H1 (cell line): ENCODE results near the gene FAM53B. TPM values are rescaled to one million over a fixed set of nuclear protein-coding genes. Genes with fewer than 3 reads are reported as not detected.

ENCODE experiments used
- CTCF ChIA-PET: fragments of 300-600 bp; sonication (Branson Sonifier 250); formaldehyde crosslinking; loops from one replicate; lab custom pipeline; 2021; ENCODE audit not compliant: partially characterized antibody; lab: Charles Lee
- POLR2A ChIA-PET: fragments of 300-600 bp; sonication (Branson Sonifier 250); formaldehyde crosslinking; loops from one replicate; lab custom pipeline; 2021; ENCODE audit warnings: inconsistent platforms; ENCODE audit not compliant: partially characterized antibody; lab: Charles Lee
- DNase-seq, 2 experiments: peaks; one replicate each; pipeline versions ENCODE4 v3.0.0 to v3.0.0-alpha.2; 2010 to 2022; ENCODE audit warnings: low spot score in 2 of 2, low read depth in 1 of 2, mixed read lengths in 1 of 2
- FAIRE-seq: peaks from 2 replicates; lab custom pipeline; 2011; peaks lifted over from hg19 to GRCh38; lab: Jason Lieb, UNC
- H2AFZ ChIP-seq: 2 replicates; pipeline ENCODE4 v1.8.1; 2012; ENCODE audit warnings: low read length, inconsistent platforms
- H2AK5ac ChIP-seq: 2 replicates; pipeline ENCODE4 v1.6.1; 2013; ENCODE audit warnings: low read depth, low read length
- H2BK120ac ChIP-seq: replicated peaks from 2 replicates; pipeline ENCODE3; 2013; ENCODE audit warnings: low read depth, low read length, inconsistent platforms
- H2BK12ac ChIP-seq: 2 replicates; pipeline ENCODE4 v1.6.1; 2013; ENCODE audit warnings: low read depth, low read length
- H2BK15ac ChIP-seq: 2 replicates; pipeline ENCODE4 v1.6.1; 2013; ENCODE audit warnings: low read length
- H2BK20ac ChIP-seq: 2 replicates; pipeline ENCODE4 v1.6.1; 2013; ENCODE audit warnings: low read length
- H2BK5ac ChIP-seq: 2 replicates; pipeline ENCODE4 v1.6.1; 2013; ENCODE audit warnings: low read depth, low read length
- H3K14ac ChIP-seq: 2 replicates; pipeline ENCODE4 v1.6.1; 2013; ENCODE audit warnings: inconsistent platforms; ENCODE audit not compliant: insufficient read length
- H3K18ac ChIP-seq: 2 replicates; pipeline ENCODE4 v1.6.1; 2013; ENCODE audit warnings: low read length; ENCODE audit errors: extremely low read depth
- H3K23ac ChIP-seq: 2 replicates; pipeline ENCODE4 v1.6.1; 2013; ENCODE audit warnings: inconsistent platforms; ENCODE audit not compliant: insufficient read length
- H3K23me2 ChIP-seq: 2 replicates; pipeline ENCODE4 v1.6.1; 2013; ENCODE audit warnings: low read depth, low read length
- H3K27ac ChIP-seq: 2 replicates; pipeline ENCODE4 v1.6.1; 2011; ENCODE audit warnings: low read depth, low read length, inconsistent platforms
- H3K27me3 ChIP-seq, 4 experiments: replicated peaks in 1 of 4; 1 replicate in 1 of 4; 2 replicates in 3 of 4; pipeline versions ENCODE4 v1.6.1 to v1.8.1; 2011 to 2013; ENCODE audit warnings: low read length in 3 of 4, mild to moderate bottlenecking in 3 of 4, inconsistent platforms in 2 of 4, mixed read lengths in 2 of 4, moderate library complexity in 1 of 4; ENCODE audit not compliant: control insufficient read depth in 3 of 4, insufficient read depth in 3 of 4; ENCODE audit errors: extremely low read depth in 1 of 4
- H3K36me3 ChIP-seq, 4 experiments: 2 replicates each; pipeline versions ENCODE4 v1.6.1 to v1.8.1; 2011 to 2013; ENCODE audit warnings: mild to moderate bottlenecking in 4 of 4, low read length in 3 of 4, moderate library complexity in 2 of 4, control low read depth in 1 of 4, inconsistent platforms in 1 of 4; ENCODE audit not compliant: insufficient read depth in 4 of 4, control insufficient read depth in 2 of 4
- H3K4ac ChIP-seq: replicated peaks from 2 replicates; pipeline ENCODE3; 2013; ENCODE audit warnings: low read length, low read depth, mixed read lengths, inconsistent platforms; ENCODE audit not compliant: insufficient read length
- H3K4me1 ChIP-seq, 4 experiments: replicated peaks in 1 of 4; 1 replicate in 1 of 4; 2 replicates in 3 of 4; pipeline versions ENCODE4 v1.6.1 to v1.8.1; 2011 to 2013; ENCODE audit warnings: low read length in 3 of 4, inconsistent platforms in 2 of 4, mixed read lengths in 1 of 4; ENCODE audit not compliant: insufficient read depth in 4 of 4, control insufficient read depth in 3 of 4
- H3K4me2 ChIP-seq, 2 experiments: 2 replicates each; pipeline versions ENCODE4 v1.6.1 to v1.8.1; 2011 to 2013; ENCODE audit warnings: low read depth in 2 of 2, low read length in 2 of 2, control low read depth in 1 of 2, inconsistent platforms in 1 of 2, mild to moderate bottlenecking in 1 of 2; ENCODE audit not compliant: insufficient read depth in 1 of 2
- H3K4me3 ChIP-seq, 4 experiments: fragments of 200-600, 300-600 bp in 1 of 4; sonication (generic), shearing (Covaris generic), sonication (Bioruptor Twin) in 1 of 4; 2 replicates each; pipeline versions ENCODE4 v1.5.1 to v1.8.1; 2011 to 2016; ENCODE audit warnings: low read length in 4 of 4, low read depth in 3 of 4, control low read depth in 2 of 4, inconsistent platforms in 2 of 4, mild to moderate bottlenecking in 2 of 4, mixed read lengths in 1 of 4, moderate library complexity in 1 of 4; ENCODE audit not compliant: insufficient read depth in 2 of 4; ENCODE audit errors: extremely low read depth in 1 of 4
- H3K56ac ChIP-seq: replicated peaks from 2 replicates; pipeline ENCODE3; 2013; ENCODE audit warnings: low read depth, mild to moderate bottlenecking, mixed read lengths, low read length, inconsistent platforms; ENCODE audit not compliant: insufficient read length
- H3K79me1 ChIP-seq: 2 replicates; pipeline ENCODE4 v1.6.1; 2013; ENCODE audit warnings: low read depth, low read length, control low read depth
- H3K79me2 ChIP-seq, 2 experiments: 2 replicates each; pipeline versions ENCODE4 v1.6.1 to v1.8.1; 2012 to 2013; ENCODE audit warnings: low read length in 2 of 2, mild to moderate bottlenecking in 2 of 2, inconsistent platforms in 1 of 2; ENCODE audit not compliant: insufficient read depth in 2 of 2, control insufficient read depth in 1 of 2
- H3K9ac ChIP-seq, 4 experiments: replicated peaks in 1 of 4; 1 replicate in 1 of 4; 2 replicates in 3 of 4; pipeline versions ENCODE4 v1.6.1 to v1.8.1; 2011 to 2013; ENCODE audit warnings: low read depth in 3 of 4, low read length in 3 of 4, control low read depth in 2 of 4, mild to moderate bottlenecking in 2 of 4, moderate library complexity in 2 of 4, inconsistent platforms in 1 of 4; ENCODE audit errors: extremely low read depth in 1 of 4
- H3K9me3 ChIP-seq, 2 experiments: 2 replicates each; pipeline versions ENCODE4 v1.6.1 to v1.8.1; 2012 to 2013; ENCODE audit warnings: mild to moderate bottlenecking in 2 of 2, moderate library complexity in 2 of 2, control low read depth in 1 of 2, inconsistent platforms in 1 of 2, low read depth in 1 of 2, low read length in 1 of 2, mixed read lengths in 1 of 2; ENCODE audit not compliant: insufficient read depth in 2 of 2
- H4K20me1 ChIP-seq, 2 experiments: replicated peaks in 1 of 2; 2 replicates each; pipeline versions ENCODE3 to v1.8.1; 2011 to 2013; ENCODE audit warnings: inconsistent platforms in 2 of 2, low read length in 2 of 2, mild to moderate bottlenecking in 1 of 2; ENCODE audit not compliant: insufficient read depth in 2 of 2, control insufficient read depth in 1 of 2
- H4K5ac ChIP-seq: 2 replicates; pipeline ENCODE4 v1.6.1; 2013; ENCODE audit warnings: low read length, low read depth, mixed read lengths, inconsistent platforms; ENCODE audit not compliant: insufficient read length
- H4K8ac ChIP-seq: 2 replicates; pipeline ENCODE4 v1.8.0; 2013; ENCODE audit warnings: mild to moderate bottlenecking, moderate library complexity, low read length, inconsistent platforms; ENCODE audit not compliant: insufficient read depth; ENCODE audit errors: extremely low read depth
- H4K91ac ChIP-seq: replicated peaks from 2 replicates; pipeline ENCODE3; 2013; ENCODE audit warnings: low read length, mixed read lengths, inconsistent platforms; ENCODE audit not compliant: insufficient read length
- ATF3 ChIP-seq: IDR thresholded peaks from 2 replicates; pipeline ENCODE4 v1.6.1; 2011; ENCODE audit warnings: low read depth, mild to moderate bottlenecking, low read length; ENCODE audit not compliant: insufficient read depth
- CBX5 ChIP-seq: fragments of 300-800, 300-1000 bp; sonication (generic); IDR thresholded peaks from 2 replicates; pipeline ENCODE4 v1.7.1; 2016; ENCODE audit warnings: antibody characterized with exemption, low read length, low read depth
- RAD21 ChIP-seq, 2 experiments: IDR thresholded peaks in 1 of 2; conservative IDR thresholded peaks in 1 of 2; 2 replicates each; pipeline ENCODE4 v1.6.1; 2011; ENCODE audit warnings: low read depth in 2 of 2, low read length in 2 of 2, improper control_type of control experiment in 1 of 2, inconsistent platforms in 1 of 2, mild to moderate bottlenecking in 1 of 2, moderate library complexity in 1 of 2
- SIRT6 ChIP-seq: IDR thresholded peaks from one replicate; pipeline ENCODE4 v1.7.1; 2012; ENCODE audit warnings: low read length, inconsistent platforms
- SRF ChIP-seq: IDR thresholded peaks from 2 replicates; pipeline ENCODE4 v1.6.1; 2011; ENCODE audit warnings: mild to moderate bottlenecking, low read depth, low read length, moderate library complexity
- TBP ChIP-seq: IDR thresholded peaks from 2 replicates; pipeline ENCODE4 v1.6.1; 2011; ENCODE audit warnings: low read depth, low read length, improper control_type of control experiment
- WGBS, 2 experiments: shearing (Covaris generic) in 1 of 2; methylation state at CpG; one replicate each; pipeline versions ENCODE4 v1.1.6 to v1.1.7; 2013 to 2015; ENCODE audit warnings: low lambda C conversion rate in 2 of 2, mixed read lengths in 2 of 2, inconsistent platforms in 1 of 2, low coverage in 1 of 2, missing lambda C conversion rate in 1 of 2; ENCODE audit not compliant: insufficient replicate concordance in 2 of 2, insufficient coverage in 1 of 2, insufficient read length in 1 of 2; ENCODE audit errors: extremely low coverage in 1 of 2, missing lambda C conversion rate in 1 of 2; 5-methylcytosine and 5-hydroxymethylcytosine counted together
- polyA plus RNA-seq, 7 experiments: library from polyadenylated mRNA; depleted of rRNA in 3 of 7; stranded (reverse) in 5 of 7; unstranded in 2 of 7; fragments of >200 nt in 5 of 7; fragments of 200-250 nt in 2 of 7; gene quantifications; 1 replicate in 5 of 7; 2 replicates in 1 of 7; 4 replicates in 1 of 7; pipeline versions ENCODE4 v1.2.1 to v1.2.3, GENCODE V29; 2011 to 2013; ENCODE audit warnings: missing spikeins in 2 of 7, mixed read lengths in 2 of 7
- total RNA-seq: library from RNA; stranded (reverse); fragmentation: NEBNext Ultra II Directional; extraction: Animal tissue kit (Norgen Biotek cat#: 25700); gene quantifications from 2 replicates; pipeline ENCODE4 v1.2.1, GENCODE V29; 2021

FAM53B gene
- total and polyA plus RNA-seq, 2 of the 8 experiments (the other 6 are each of a cell fraction or from before 2014, with no cell fraction given), result 5.3 to 14.4 TPM

- no peak overlapping the region for H3K23ac ChIP-seq
- no peak overlapping the region for H4K8ac ChIP-seq
- TF ChIP-seq CBX5 (no peak), ATF3 (no peak), SIRT6 (no peak), SRF (no peak), RAD21 (IDR thresholded peaks at IDR 0.05 in 1 of 2, conservative IDR thresholded peaks at IDR 0.05 in 1 of 2; ENCODE audit: low read depth in 2 of 2, low read length in 2 of 2) (no peak), TBP (no peak)
- H3K56ac ChIP-seq, result no peak overlapping the region
- WGBS, 2 experiments, result 85% methylated on average over 15 of the region's 22 CpGs; no CpG with 5 or more reads in 1 of the 2 experiments
- peaks cover 1% of the 10 kb centered on the region in 2 experiments for H4K20me1 ChIP-seq
- ChIA-PET POLR2A (interaction anchor here (1.3 to 2.5 kb wide), 3 partner anchors 10 to 39 kb away, joined by 3 to 6 read pairs (median 3); no protein-coding TSS in a partner anchor), CTCF (interaction anchor here (0.7 to 2.4 kb wide), 15 partner anchors 10 to 186 kb away, joined by 3 to 15 read pairs (median 3); partner anchors contain the start of gene OAT)
- no peak overlapping the region for H2AK5ac ChIP-seq
- no peak overlapping the region for H3K4me2 ChIP-seq
- H3K4ac ChIP-seq, result no peak overlapping the region
- no peak overlapping the region for H2BK120ac ChIP-seq
- H2AFZ ChIP-seq, result no peak overlapping the region
- no peaks in the 10 kb centered on the region for H3K79me1 ChIP-seq
- H4K91ac ChIP-seq, result no peak overlapping the region
- no peaks in the 10 kb centered on the region for H3K4me1 ChIP-seq
- peak overlapping the region; percentile 75; the same call in 1 of the 2 replicates for H2BK5ac ChIP-seq
- H3K18ac ChIP-seq, result no peak overlapping the region
- H2BK20ac ChIP-seq, result no peak overlapping the region
- no peaks in the 10 kb centered on the region; a peak in 1 of 7 replicates for H3K27me3 ChIP-seq
- H3K9me3 ChIP-seq, result no peaks in the 10 kb centered on the region
- H3K36me3 ChIP-seq, result no peaks in the 10 kb centered on the region
- H3K4me3 ChIP-seq, result no peak overlapping the region
- no peak overlapping the region for H3K9ac ChIP-seq
- H2BK15ac ChIP-seq, result no peak overlapping the region
- H3K14ac ChIP-seq, result no peak overlapping the region
- H2BK12ac ChIP-seq, result no peak overlapping the region
- no peaks in the 10 kb centered on the region for H3K23me2 ChIP-seq
- FAIRE-seq (no peak), DNase-seq (no peak)
- no peak overlapping the region for H4K5ac ChIP-seq
- no peak overlapping the region for H3K27ac ChIP-seq
- no peaks in the 10 kb centered on the region for H3K79me2 ChIP-seq
Measured at GRCh38 chr10:124604214-124605000, 139.8 kb downstream of the FAM53B start.
